Measurements from ENCODE around the gene ACIN1.

Gene ACIN1

GRCh38 chr14:23066855-23067744 lies 27.8 kb downstream of the ACIN1 start:
- intact Hi-C loops (cut with DNase I), result no loop called here
- DNase-seq, result peak in 1 of 10 donors; percentile 45

GRCh38 chr14:23066368-23066767 lies 28.6 kb downstream of the ACIN1 start:
- intact Hi-C loops (cut with DNase I), result no loop called here
- DNase-seq, result no peak

- intact Hi-C loops (cut with DNase I), result no loop called here
- no peak for DNase-seq
Measured at GRCh38 chr14:23063601-23064000, 31.3 kb downstream of the ACIN1 start.

- no peak for DNase-seq
- intact Hi-C loops (cut with DNase I), result no loop called here
Measured at GRCh38 chr14:23062002-23062401, 32.9 kb downstream of the ACIN1 start.

- DNase-seq, result peak in 1 of 10 donors; percentile 16
- intact Hi-C loops (cut with DNase I), result no loop called here
Measured at GRCh38 chr14:23060536-23061260, 34.2 kb downstream of the ACIN1 start.

GRCh38 chr14:23058654-23059504 lies 36.1 kb downstream of the ACIN1 start:
- intact Hi-C loops (cut with DNase I), result loop anchor here (1.0 to 2.0 kb wide), 2 partner anchors 64 to 73 kb away; no protein-coding TSS in a partner anchor
- DNase-seq, result peak in 2 of 10 donors; percentile 76 to 77

- intact Hi-C loops (cut with DNase I), result loop anchor here (1.0 to 2.0 kb wide), 2 partner anchors 63 to 72 kb away; no protein-coding TSS in a partner anchor
- peak; percentile 77 to 98 (median 89) for DNase-seq
Measured at GRCh38 chr14:23057757-23058653, 36.9 kb downstream of the ACIN1 start.

GRCh38 chr14:23056956-23057756 lies 37.8 kb downstream of the ACIN1 start, which contains the start of gene CDH24:
Gene CDH24, minus strand, starts transcription at chr14:23057520. Its CDS starts 1,787 bp downstream, at chr14:23055733.
- intact Hi-C loops (cut with DNase I), result no loop called here
- DNase-seq, result peak in 8 of 10 donors; percentile 51 to 94 (median 66)

- intact Hi-C loops (cut with DNase I), result no loop called here
- peak in 7 of 10 donors; percentile 32 to 91 (median 49) for DNase-seq
Measured at GRCh38 chr14:23056145-23056955, 38.6 kb downstream of the ACIN1 start.

- DNase-seq, result peak in 4 of 10 donors; percentile 41 to 90 (median 62)
- intact Hi-C loops (cut with DNase I), result no loop called here
Measured at GRCh38 chr14:23055621-23056144, 39.3 kb downstream of the ACIN1 start.

GRCh38 chr14:23055147-23055550 lies 39.8 kb downstream of the ACIN1 start:
- no peak for DNase-seq
- intact Hi-C loops (cut with DNase I), result no loop called here

GRCh38 chr14:23054000-23054811 lies 40.7 kb downstream of the ACIN1 start:
- intact Hi-C loops (cut with DNase I), result no loop called here
- peak in 5 of 10 donors; percentile 28 to 91 (median 46) for DNase-seq

GRCh38 chr14:23053426-23053825 lies 41.5 kb downstream of the ACIN1 start:
- intact Hi-C loops (cut with DNase I), result no loop called here
- no peak for DNase-seq

- no peak for DNase-seq
- intact Hi-C loops (cut with DNase I), result no loop called here
Measured at GRCh38 chr14:23052671-23053070, 42.3 kb downstream of the ACIN1 start.

GRCh38 chr14:23052182-23052623 lies 42.7 kb downstream of the ACIN1 start:
- intact Hi-C loops (cut with DNase I), result no loop called here
- DNase-seq, result peak; percentile 31 to 95 (median 54)
